ENCODE data around the gene KRTAP19-5.
"Not testable (repeated sequence)": the region's sequence is repeated elsewhere in the genome, so short reads cannot be mapped to it uniquely, and the experiment has no call there.

KRTAP19-5 gene

DNA sequence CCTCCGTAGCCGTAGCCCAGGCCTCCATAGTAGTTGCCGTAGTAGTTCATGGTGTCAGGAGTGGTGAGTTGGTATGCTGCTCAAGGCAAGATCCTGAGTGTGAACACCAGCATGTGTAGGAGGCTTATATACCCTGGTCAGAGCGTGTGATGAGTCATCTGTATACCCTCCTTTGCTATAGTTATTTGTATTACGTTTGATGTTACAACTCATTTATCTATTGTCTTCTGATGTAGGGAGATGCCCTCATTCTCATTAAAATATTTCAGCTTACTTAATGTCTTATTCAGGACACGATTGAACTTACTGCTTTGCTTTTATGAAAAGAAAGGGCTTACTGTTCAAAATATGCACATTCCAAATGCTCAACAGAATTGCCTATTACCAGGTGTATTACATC, at the start of gene KRTAP19-5:
Gene KRTAP19-5, minus strand, starts transcription at position 101 of the 400 bp plus-strand sequence. Its CDS starts 51 bp downstream, at position 50.
- in situ Hi-C loops (cut with HindIII; ENCODE audit: low pct_ligation_motif_present, low pct_unique_long_range_greater_than_20kb, low sequenced_read_pairs): no loop called here
- DNase-seq: no peak

DNA sequence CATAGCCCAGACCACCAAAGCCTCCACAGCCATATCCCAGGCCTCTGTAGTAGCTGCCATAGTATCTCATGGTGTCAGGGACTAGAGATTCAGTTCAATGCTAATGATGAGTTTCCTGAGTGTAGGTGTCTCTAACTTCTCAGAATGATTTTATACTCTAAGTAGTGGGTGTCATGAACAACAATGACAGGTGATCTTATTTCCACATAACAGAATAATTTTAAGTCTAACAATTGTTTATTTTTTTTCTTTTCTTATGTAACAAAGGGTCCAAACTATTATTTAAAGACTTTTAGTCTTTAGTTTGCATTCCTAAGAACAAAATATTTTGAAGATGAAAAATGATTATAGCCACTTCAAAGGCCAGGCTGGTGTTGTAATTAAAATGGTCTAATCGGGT, 39.8 kb upstream of the KRTAP19-5 start, which contains the start of gene KRTAP19-6:
Gene KRTAP19-6, minus strand, starts transcription at position 101 of the 400 bp plus-strand sequence. Its CDS starts 31 bp downstream, at position 70.
- DNase-seq: no peak
- in situ Hi-C loops (cut with HindIII; ENCODE audit: low pct_ligation_motif_present, low pct_unique_long_range_greater_than_20kb, low sequenced_read_pairs): no loop called here

DNA sequence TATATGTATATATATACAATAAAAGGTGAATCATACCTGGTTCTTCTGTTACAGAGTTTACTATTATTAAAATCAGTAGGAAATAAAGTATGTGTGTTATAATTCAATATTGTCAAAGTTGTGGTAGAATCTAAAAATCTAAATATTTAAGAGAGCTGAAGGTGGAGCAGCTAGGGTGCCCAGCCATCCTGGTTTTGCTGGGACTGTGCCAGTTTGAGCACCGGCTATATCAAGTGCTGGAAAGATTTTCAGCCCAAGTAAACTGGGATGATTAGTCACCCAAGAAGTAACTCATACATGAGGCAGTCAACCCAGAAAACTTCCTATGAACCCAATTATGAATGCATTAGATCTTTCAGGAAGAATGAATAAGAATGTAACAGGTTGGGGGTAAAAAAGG, 16.9 kb upstream of the KRTAP19-5 start:
- in situ Hi-C loops (cut with HindIII; ENCODE audit: low pct_ligation_motif_present, low pct_unique_long_range_greater_than_20kb, low sequenced_read_pairs): no loop called here
- no peak for DNase-seq

DNA sequence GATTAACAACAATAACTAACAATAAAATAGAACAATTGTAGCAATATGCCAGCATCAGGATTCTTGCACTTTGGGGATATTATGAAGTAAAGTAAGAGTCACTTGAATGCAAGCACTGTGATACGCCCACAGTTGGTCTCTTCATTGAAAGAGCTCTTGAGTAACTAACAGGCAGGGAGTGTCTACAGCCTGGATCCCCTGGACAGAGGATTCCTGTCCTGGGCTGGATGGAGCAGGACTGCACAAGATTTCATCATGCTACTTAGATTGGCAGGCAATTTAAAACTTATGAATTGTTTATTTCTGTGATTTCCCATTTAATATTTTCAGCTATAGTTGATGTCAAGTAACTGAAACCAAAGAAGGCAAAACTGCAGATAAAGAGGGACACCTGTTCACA, 13.7 kb upstream of the KRTAP19-5 start:
- no peak for DNase-seq
- in situ Hi-C loops (cut with HindIII; ENCODE audit: low pct_ligation_motif_present, low pct_unique_long_range_greater_than_20kb, low sequenced_read_pairs): no loop called here

DNA sequence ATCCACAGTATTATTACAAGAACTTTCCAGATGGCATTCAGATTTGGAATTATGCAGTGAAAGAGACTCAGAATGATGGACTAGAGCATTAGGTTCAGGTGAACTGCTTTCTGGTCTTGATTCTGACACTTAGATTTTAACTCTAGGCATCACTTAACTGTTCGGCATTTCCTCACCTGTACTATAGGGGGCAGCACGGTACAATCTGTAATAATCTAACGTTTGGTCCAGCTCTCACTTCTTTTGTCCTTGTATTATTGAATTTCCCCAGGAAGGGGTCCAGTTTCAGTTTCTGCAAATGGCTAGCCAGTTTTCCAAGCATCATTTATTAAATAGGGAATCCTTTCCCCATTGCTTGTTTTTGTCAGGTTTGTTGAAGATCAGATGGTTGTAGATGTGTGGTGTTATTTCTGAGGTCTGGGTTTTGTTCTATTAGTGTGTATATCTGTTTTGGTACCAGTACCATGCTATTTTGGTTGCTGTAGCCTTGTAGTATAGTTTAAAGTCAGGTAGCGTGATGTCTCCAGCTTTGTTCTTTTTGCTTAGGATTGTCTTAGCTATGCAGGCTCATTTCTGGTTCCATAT, 3.8 kb upstream of the KRTAP19-5 start:
- in situ Hi-C loops (cut with HindIII; ENCODE audit: low pct_ligation_motif_present, low pct_unique_long_range_greater_than_20kb, low sequenced_read_pairs): not testable (repeated sequence)
- peak; percentile 1 for DNase-seq

DNA sequence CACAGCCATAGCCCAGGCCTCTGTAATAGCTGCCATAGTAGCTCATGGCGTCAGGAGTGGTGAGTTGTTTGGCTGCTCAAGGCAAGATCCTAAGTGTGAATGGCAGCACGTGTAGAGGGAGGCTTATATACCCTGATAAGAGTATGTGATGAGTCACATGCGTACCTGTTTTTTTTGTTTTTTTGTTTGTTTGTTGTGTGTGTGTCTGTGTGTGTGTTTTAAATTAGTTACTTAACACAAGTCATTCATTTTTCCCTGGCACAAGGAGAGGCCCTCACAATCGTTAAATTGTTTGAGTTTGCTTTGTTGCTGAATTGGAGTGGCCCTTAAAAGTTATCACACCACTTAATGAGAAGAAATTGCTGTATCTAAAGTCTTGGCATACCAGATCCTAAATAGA, 4.9 kb downstream of the KRTAP19-5 start, which contains the start of gene KRTAP19-4:
Gene KRTAP19-4, minus strand, starts transcription at position 101 of the 400 bp plus-strand sequence. Its CDS starts 55 bp downstream, at position 46.
- in situ Hi-C loops (cut with HindIII; ENCODE audit: low pct_ligation_motif_present, low pct_unique_long_range_greater_than_20kb, low sequenced_read_pairs): no loop called here
- no peak for DNase-seq

DNA sequence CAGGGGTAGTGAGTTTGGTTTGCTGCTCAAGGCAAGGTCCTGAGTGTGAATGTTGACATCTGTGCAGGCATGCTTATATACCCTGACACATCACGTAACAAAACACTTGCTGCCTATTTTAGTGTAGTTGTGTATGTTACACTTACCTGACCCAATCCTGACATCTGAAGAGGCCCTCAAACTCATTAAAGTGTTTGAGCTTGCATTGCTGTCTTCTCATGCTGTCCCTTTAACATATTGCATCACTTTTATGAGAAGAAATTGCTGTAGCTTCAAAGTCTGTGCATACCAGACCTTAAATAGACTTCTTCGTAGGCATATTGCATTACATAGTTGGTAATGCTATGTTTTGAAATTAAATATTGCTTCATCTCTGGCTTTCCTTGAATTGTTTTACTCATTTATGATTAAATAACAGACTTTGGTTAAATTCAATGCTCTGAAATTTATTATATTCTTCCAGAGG, 9.9 kb downstream of the KRTAP19-5 start, which contains the start of gene KRTAP19-3:
Gene KRTAP19-3, minus strand, starts transcription at position 51 of the 466 bp plus-strand sequence. CDS start 56 bp downstream, outside the sequence.
- in situ Hi-C loops (cut with HindIII; ENCODE audit: low pct_ligation_motif_present, low pct_unique_long_range_greater_than_20kb, low sequenced_read_pairs): no loop called here
- DNase-seq: no peak

DNA sequence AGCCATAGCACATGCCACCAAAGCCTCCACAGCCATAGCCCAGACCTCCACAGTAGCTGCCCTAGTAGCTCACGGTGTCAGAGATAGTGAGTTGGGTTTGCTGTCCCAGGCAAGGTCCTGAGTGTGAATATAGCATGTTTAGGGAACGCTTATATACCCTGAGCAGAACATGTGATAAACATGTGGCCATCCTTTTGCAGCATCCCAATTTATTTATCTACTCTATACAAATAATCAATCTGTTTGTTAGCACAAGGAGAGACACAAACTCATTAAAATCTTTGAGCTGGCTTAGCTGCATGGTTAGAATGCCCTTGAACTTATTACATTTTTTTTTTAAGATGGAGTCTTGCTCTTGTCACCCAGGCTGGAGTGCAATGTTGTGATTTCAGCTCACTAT, 14.6 kb downstream of the KRTAP19-5 start, which contains the start of gene KRTAP19-2:
Gene KRTAP19-2, minus strand, starts transcription at position 101 of the 400 bp plus-strand sequence. Its CDS starts 88 bp downstream, at position 13.
- in situ Hi-C loops (cut with HindIII; ENCODE audit: low pct_ligation_motif_present, low pct_unique_long_range_greater_than_20kb, low sequenced_read_pairs): no loop called here
- DNase-seq: no peak

DNA sequence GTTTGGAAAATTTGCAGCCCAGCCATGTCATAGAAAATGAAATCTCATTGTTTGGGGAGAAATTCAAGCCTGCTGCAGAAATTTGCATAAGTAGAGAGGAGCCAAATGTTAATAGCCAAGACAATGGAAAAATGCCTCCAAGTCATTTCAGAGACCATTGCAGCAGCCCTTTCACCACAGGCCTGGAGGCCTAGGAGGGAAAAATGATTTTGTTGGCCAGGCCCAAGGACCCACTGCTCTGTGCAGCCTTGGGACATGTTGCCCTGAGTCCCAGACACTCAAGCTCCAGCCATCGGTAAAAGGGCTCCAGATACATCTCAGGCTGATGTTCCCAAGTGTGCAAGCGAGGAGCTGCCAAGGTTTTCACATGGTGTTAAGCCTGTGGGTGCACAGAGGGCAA, 15.8 kb downstream of the KRTAP19-5 start:
- no peak for DNase-seq
- in situ Hi-C loops (cut with HindIII; ENCODE audit: low pct_ligation_motif_present, low pct_unique_long_range_greater_than_20kb, low sequenced_read_pairs): no loop called here

DNA sequence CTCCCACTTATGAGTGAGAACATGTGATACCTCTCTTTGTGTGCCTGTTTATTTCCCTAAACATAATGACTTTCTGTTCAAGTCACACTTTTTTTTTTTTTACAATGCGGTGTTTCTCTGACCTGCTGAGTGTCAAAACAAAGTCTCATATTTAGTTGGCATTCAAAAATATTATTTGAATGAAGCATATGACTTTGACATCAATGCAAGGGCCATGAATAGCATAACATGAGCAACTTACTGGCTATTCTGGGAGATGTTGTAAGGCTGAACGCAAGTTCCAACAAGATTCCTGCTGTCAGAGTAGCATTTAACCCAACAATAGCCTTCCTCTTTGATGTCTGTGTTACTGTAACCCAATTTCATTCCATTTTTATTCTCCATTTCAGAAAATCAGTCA, 19.8 kb downstream of the KRTAP19-5 start:
- no peak for DNase-seq
- in situ Hi-C loops (cut with HindIII; ENCODE audit: low pct_ligation_motif_present, low pct_unique_long_range_greater_than_20kb, low sequenced_read_pairs): no loop called here

DNA sequence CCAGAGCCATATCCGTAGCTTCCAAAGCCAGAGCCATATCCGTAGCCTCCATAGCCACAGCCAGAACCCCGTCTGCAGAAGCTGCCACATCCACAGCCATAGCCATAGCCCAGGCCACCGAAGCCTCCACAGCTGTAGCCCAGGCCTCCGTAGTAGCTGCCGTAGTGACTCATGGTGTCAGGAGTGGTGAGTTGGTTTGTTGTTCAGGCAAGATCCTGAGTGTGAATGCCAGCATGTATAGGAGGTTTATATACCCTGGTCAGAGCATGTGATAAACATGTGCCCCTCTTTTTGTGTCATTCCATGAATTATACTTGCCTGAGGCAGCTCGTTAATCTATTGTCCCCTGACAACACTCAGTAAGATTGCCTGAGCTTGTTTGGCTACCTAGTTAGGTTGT, 21.8 kb downstream of the KRTAP19-5 start, which contains the start of gene KRTAP19-1:
Gene KRTAP19-1, minus strand, starts transcription at position 223 of the 400 bp plus-strand sequence. Its CDS starts 50 bp downstream, at position 173.
- DNase-seq: no peak
- in situ Hi-C loops (cut with HindIII; ENCODE audit: low pct_ligation_motif_present, low pct_unique_long_range_greater_than_20kb, low sequenced_read_pairs): no loop called here

DNA sequence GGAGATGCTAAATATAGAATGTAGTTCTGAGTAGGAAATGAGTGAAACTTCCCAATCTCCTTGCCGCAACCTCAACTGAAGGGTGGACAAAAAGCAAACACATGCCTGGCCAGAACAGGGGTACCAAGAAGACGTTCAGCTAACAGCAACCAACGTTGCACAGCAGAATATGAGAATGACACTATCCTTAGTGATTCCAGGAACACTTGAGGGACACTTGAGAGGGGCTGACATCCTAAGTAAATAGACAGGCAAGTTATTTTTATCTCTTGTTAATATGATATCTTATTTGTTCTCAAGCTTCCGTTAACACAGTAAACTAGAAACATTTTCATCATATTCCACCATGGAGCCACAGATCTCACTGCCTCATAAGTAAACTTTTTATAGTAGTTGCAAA, 22.7 kb downstream of the KRTAP19-5 start:
- in situ Hi-C loops (cut with HindIII; ENCODE audit: low pct_ligation_motif_present, low pct_unique_long_range_greater_than_20kb, low sequenced_read_pairs): no loop called here
- DNase-seq: no peak

DNA sequence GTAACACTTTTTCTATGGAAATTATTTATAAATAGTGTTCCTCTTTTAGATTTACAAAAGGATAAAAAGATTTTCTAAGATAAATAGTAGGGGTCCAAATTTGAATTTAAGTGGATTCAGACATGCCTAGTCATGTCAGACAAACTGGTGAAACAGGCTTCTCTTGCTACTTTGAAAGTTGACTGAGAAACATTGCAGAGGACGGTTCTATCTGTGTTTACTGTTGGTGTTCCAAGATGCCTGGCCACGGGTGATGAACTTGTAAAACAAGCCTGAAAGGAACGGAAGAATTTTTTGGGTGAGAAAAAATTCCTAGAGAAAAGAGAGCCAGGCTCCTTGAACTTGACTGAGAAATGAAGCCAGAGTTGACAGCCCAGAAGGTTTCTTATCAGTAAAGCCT, 23.9 kb downstream of the KRTAP19-5 start:
- no peak for DNase-seq
- in situ Hi-C loops (cut with HindIII; ENCODE audit: low pct_ligation_motif_present, low pct_unique_long_range_greater_than_20kb, low sequenced_read_pairs): no loop called here

DNA sequence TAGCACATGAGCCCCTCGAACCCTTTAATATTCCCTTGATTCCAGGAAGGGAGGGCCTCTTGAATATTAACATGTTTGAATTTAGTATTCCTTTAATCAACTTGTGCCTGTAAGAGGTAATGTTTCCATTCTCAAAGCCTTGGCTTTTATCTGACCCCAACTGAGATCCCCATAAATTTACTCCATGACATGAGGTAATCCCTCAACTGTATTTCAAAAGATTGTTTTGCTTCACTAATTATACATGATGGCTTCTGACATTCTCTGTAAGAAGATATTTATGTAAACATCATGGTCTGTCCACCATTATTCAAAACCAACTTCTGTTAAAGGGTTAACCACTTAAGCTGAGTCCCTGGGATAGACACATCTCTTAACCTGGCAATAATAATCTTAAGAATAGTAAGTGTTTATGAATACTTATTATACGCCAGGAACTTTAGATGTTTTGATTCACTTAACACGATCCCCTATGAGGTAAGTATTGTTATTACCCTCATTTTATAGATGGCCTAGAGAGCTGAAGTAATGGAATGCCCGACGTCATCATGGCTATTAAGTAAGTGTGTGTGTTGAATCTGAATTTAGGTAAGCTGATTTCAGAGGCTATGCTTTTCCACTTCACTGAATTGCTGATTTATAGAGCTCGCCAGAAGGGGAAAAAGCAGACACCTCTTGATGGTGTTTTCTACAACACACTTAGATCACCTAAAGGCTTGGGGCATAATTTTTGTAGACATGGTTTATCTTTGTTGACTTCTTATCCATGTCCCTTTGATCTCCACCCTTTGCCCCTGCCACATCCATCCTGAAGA, 32.8 kb downstream of the KRTAP19-5 start:
- no peak for DNase-seq
- in situ Hi-C loops (cut with HindIII; ENCODE audit: low pct_ligation_motif_present, low pct_unique_long_range_greater_than_20kb, low sequenced_read_pairs): no loop called here

DNA sequence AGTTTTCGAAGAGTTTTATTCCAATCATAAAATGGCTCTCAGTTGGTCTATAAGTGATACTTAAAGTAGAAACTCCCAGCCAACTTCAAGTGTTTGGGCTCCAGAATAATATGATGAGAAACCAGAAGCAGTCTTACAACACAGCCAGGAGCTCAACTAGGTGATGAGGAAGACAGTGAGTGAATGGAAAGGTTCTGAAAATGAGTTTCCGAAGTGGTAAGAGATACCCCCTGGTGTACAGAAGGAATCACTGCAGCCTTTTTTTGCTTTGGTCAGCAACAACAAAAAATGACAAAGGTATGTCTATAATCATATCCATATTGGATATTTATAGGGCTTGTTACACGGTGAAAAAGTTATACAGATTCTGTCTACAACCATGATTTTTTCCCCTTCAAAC, 38.2 kb downstream of the KRTAP19-5 start:
- in situ Hi-C loops (cut with HindIII; ENCODE audit: low pct_ligation_motif_present, low pct_unique_long_range_greater_than_20kb, low sequenced_read_pairs): no loop called here

More for the DNA sequence above, 38.2 kb downstream of the KRTAP19-5 start:
- peak; percentile 25 for DNase-seq

Data from ACHN (cell line).